GM11168 (cell line): ENCODE data around the gene MIA3.
"Not testable (repeated sequence)": the region's sequence is repeated elsewhere in the genome, so short reads cannot be mapped to it uniquely, and the experiment has no call there.

Source experiments
- in situ Hi-C: fragments of 300-500 bp; cut with MboI; formaldehyde crosslinking; loops from one replicate; pipeline ENCODE4 v1.12.0; 2022; ENCODE audit warnings: low sequenced_read_pairs; ENCODE audit not compliant: unreplicated experiment

Gene MIA3

GRCh38 chr1:222618001-222618879 lies at the start of gene MIA3:
TSS of gene MIA3 (plus strand) at chr1:222618097. CDS start at chr1:222618111, 14 bp downstream.
- in situ Hi-C loops = no loop called here

GRCh38 chr1:222570837-222571236 lies 47.1 kb upstream of the MIA3 start:
- in situ Hi-C loops = no loop called here

GRCh38 chr1:222579316-222579715 lies 38.6 kb upstream of the MIA3 start:
- in situ Hi-C loops = no loop called here

DNA sequence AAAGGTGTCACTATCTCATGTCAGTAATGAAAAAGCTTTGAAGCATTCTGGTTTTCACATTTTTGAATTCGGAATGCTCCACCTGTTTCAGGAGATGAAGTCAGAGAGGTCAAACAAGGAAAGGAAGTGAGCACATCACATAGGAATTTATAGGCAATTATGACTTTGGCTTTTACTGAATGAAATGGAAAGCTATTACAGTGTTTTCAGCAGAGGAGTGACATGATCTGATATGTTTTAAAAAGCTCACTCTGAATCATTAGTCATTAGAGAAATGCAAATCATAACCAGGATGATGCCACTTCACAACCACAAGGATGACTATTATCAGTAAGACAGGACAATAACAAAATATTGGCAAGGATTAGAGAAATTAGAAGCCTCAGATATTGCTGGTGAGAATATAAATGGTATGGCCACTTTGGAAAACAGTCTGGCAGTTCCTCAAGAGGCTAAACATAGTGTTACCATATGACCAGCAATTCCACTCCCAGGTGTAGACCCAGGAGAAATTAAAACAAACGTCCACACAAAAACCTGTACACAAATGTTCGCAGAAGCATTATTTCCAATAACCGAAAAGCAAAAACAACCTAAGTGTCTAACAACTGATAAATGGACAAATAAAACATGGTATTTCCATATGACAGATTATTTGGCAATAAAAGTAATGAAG lies 35.7 kb upstream of the MIA3 start:
- in situ Hi-C loops = no loop called here

DNA sequence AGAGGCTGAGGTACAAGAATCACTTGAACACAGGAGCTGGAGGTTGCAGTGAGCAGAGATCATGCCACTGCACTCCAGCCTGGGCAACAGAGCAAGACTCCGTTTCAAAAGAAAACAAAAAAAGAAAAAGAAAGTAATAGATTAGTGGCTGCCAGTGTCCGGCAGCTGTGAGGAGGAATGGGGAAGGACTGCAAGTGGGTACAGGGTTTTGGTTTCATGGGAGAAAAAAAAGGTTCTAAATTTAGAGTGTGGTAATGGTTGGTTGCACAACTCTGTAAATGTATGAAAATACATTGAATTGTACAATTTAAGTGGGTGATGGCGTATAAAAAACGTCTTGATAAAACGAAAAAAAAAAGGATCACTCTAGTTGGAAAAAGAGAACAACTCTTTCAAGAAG lies 34.8 kb upstream of the MIA3 start:
- in situ Hi-C loops = no loop called here

DNA sequence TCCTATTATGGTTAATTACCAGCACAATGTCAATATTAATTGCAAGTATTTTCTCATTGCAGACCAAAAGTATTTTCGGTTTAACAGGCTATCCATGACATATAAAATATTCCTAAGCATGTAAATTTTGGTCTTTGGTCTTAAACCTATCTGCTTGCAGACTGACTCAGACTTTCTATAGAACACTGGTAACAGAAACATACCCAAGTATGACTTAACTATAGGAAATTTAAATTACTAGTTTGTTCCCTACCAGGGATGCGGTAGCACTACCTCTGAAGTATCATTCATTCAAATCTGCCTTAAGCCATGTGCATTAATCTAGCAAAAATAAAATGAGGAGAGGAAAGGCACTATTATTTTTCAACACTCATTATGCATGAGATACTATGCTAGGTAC lies 31.1 kb upstream of the MIA3 start:
- in situ Hi-C loops = no loop called here

GRCh38 chr1:222588135-222588534 lies 29.8 kb upstream of the MIA3 start:
- in situ Hi-C loops = no loop called here

GRCh38 chr1:222589462-222590302 lies 28.2 kb upstream of the MIA3 start, which contains the start of gene TAF1A:
TSS of gene TAF1A (minus strand) at chr1:222589933.
- in situ Hi-C loops = no loop called here

GRCh38 chr1:222592171-222592570 lies 25.7 kb upstream of the MIA3 start:
- in situ Hi-C loops = no loop called here

DNA sequence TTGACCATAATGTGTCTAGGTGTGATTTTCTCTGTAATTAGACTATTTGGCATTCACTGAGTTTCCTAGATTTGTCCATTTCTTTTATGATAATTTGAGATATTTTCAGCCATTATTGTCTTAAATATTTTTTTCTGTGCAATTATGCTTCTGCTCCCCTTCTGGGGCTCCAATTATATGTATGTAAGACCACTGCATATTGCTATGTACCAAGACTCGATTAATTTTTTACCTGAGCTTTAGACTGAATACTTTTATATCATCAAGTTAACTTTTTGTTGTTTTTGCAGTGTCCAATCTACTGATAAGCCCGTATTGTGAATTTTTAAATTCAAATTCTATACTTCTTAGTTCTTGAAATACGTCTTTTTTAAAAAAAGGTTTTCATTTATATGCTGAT lies 23.1 kb upstream of the MIA3 start:
- in situ Hi-C loops = no loop called here

DNA sequence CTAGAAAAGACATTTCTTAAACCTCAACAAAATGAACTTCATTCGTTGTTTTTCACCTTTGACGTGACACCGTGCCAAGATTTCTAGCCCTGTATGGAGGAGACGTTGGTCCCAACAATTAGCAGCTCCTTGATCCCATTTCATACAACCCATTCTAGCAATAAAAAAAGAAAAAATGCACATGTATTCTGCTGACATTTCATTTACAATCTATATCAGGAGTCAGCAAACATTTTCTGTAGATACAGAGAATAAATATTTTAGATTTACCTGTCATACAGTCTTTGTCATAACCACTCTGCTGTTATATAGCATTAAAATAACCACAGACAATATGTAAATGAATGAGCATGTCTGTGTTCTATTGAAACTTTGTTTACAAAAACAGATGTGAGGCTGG lies 21.2 kb upstream of the MIA3 start:
- in situ Hi-C loops = no loop called here

DNA sequence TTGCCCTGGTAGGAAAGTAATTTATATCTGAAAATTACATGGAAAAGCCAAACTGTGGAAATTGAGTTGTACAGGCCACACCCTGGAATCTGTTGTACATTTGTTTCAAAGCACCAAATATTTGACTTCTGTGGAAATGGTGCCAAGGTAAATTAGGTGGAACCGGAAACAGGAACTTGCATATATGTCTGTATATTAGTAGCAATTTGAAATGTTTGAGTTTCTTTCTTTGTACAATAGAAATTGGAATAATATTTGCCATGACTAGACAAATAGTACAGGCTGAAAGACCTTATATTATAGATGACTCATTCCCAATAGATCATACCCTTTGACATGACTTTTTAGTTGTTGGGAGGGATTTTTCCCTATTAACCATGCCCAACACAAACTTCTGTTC lies 17.6 kb upstream of the MIA3 start:
- in situ Hi-C loops = no loop called here

DNA sequence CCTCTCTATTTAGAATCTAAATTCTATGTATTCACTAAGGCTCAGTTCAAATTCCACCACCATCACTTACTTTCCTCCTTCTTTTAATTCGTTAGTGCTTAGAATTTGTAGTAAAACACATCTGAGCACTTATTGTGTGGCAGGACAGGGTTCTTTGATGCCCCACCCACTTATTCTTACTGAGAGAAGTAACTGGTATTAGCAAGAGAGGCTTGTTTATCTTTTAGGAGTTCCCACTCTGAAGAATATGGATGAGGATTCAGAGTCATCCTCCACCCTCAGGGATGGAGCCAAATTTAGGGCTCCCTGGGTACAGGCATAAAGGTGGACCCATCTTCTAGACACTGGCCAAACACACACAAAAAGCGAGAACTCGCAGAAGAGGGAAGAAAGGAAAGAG lies 16.6 kb upstream of the MIA3 start:
- in situ Hi-C loops = no loop called here

DNA sequence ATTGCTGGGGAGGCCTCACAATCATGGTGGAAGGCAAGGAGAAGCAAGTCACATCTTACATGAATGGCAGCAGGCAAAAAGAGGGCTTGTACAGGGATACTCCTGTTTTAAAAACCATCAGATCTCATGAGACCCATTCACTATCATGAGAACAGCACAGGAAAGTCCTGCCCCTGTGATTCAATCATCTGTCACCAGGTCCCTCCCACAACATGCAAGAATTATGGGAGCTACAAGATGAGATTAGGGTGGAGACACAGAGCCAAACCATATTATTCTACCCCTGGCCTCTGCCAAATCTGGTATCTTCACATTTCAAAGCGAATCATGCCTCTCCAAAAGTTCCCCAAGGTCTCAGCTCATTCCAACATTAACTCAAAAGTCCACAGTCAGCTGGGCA lies 11.1 kb upstream of the MIA3 start:
- in situ Hi-C loops = no loop called here

DNA sequence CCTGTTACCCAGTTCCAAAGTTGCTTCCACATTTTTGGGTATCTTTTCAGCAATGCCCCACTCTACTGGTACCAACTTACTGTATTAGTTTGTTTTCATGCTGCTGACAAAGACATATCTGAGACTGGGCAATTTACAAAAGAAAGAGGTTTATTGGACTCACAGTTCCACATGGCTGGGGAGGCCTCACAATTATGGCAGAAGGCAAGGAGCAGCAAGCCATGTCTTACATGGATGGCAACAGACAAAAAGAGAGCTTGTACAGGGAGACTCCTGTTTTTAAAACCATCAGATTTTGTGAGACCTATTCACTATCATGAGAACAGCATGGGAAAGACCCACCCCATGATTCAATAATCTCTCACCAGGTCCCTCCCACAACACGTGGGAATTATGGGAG lies 8.8 kb upstream of the MIA3 start:
- in situ Hi-C loops = not testable (repeated sequence)

DNA sequence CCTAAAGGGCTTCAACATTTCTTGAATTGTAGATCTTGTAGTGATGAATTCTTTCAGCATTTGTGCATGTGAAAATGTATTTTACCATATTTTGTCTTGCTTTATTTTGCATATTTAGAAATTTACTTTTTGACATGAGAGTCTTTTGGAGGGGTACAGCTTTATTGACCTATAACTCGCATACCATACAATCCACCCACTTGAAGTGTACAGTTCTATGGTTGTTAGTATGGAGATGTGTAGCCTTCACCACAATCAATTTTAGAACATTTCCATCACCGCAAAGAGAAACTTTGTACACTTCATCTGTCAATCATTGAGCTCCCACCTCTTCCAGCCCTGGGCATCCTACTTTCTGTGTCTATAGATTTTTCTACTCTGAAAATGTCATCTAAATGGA lies 7.2 kb upstream of the MIA3 start:
- in situ Hi-C loops = no loop called here

GRCh38 chr1:222613627-222614026 lies 4.3 kb upstream of the MIA3 start:
- in situ Hi-C loops = no loop called here

DNA sequence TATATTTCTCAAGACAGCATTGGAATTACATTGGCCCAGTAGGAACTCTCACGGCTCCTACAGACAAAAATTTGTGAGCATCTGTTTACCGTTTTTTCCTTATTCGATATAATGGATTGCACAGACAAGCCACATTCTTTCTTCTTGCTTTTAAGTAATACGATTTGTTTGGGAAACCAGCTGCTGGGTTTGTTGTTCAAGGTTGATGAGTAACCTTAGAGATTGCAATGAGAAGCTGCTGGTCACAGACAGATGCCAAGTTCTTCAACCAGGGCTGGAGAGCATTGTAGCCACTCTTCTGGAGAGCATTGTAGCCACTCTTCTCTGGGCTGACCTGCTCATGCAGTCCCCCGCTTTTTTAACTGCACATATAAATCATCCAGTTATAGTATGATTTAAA lies 1.4 kb upstream of the MIA3 start:
- in situ Hi-C loops = no loop called here

- in situ Hi-C loops = no loop called here
Observed at GRCh38 chr1:222617367-222617951, 438 bp upstream of the MIA3 start.

DNA sequence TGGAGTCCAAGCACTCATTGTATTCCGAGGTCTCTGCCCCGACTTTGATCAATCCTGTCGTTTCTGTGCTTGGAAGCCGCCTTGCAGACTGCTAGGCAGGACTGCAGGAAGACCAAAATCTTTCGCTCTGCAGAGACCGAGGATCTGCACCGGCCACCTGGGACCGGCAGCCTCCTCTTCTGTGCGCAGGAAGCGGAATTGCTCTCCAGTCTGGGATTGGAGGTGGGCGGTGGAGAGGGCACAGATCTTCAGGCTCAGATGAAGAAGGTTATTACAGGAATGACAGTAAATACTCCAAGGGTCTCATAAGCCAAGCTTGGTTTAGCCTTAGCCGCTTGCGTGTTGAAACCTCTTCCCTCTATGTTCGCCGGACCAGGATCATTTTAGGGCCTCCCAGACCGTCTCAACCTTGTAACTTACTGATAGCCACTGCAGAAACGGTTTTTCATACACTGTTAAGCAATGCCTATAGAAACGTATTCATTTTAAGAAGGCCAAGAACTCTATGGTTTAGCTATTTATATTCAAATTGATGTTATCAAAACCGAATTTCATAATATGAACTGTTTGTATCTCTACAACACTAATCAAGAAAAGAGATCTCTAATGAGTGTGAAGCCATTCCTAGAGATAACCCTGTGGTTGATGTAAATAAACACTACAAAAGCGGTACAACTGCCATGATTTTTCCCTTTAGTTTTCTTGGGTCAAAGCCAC lies 1.1 kb downstream of the MIA3 start:
- in situ Hi-C loops = no loop called here
